CD4-positive, alpha-beta memory T cell (primary cell): ENCODE measurements around the gene FAM83D. TPM values are rescaled to one million over a fixed set of nuclear protein-coding genes. Genes with fewer than 3 reads are reported as not detected.
"Not testable (repeated sequence)": the region's sequence is repeated elsewhere in the genome, so short reads cannot be mapped to it uniquely, and the experiment has no call there.

Experiments
- CTCF ChIA-PET: fragments of 350-600 bp; sonication (Branson Sonifier 250); formaldehyde crosslinking; loops from one replicate; lab custom pipeline; 2021; ENCODE audit warnings: inconsistent platforms; ENCODE audit not compliant: partially characterized antibody; lab: Charles Lee
- POLR2A ChIA-PET: fragments of 350-600 bp; sonication (Branson Sonifier 250); formaldehyde crosslinking; loops from one replicate; lab custom pipeline; 2021; ENCODE audit not compliant: partially characterized antibody; lab: Charles Lee
- DNase-seq, 5 donors: peaks; one replicate each; pipeline versions ENCODE4 v3.0.0 to v3.0.0-alpha.2; 2020 to 2022; ENCODE audit warnings: mixed read lengths in 1 of 5
- H3K27ac ChIP-seq: one replicate; pipeline ENCODE4 v1.7.0; 2013; ENCODE audit warnings: low read depth, low read length
- H3K27me3 ChIP-seq: 2 replicates; pipeline ENCODE4 v1.7.0; 2013; ENCODE audit warnings: mild to moderate bottlenecking, low read length, moderate library complexity; ENCODE audit not compliant: insufficient read depth
- H3K36me3 ChIP-seq: 2 replicates; pipeline ENCODE4 v1.7.0; 2013; ENCODE audit warnings: mild to moderate bottlenecking, low read length, moderate library complexity; ENCODE audit not compliant: insufficient read depth
- H3K4me1 ChIP-seq: 2 replicates; pipeline ENCODE4 v1.7.0; 2013; ENCODE audit warnings: mild to moderate bottlenecking, low read length, moderate library complexity; ENCODE audit not compliant: insufficient read depth
- H3K4me3 ChIP-seq, 2 donors: one replicate each; pipeline ENCODE4 v1.7.0; 2013; ENCODE audit warnings: low read length in 2 of 2, mild to moderate bottlenecking in 1 of 2
- H3K9me3 ChIP-seq, 2 donors: one replicate each; pipeline ENCODE4 v1.7.0; 2013; ENCODE audit warnings: low read length in 2 of 2, control low read depth in 1 of 2; ENCODE audit not compliant: control insufficient read depth in 1 of 2
- H3K27ac Mint-ChIP-seq, 7 donors: one replicate each; pipeline ENCODE4 v1.8.0; 2020 to 2021; ENCODE audit warnings: mixed read lengths in 7 of 7, mild to moderate bottlenecking in 6 of 7, inconsistent platforms in 3 of 7, moderate library complexity in 3 of 7
- H3K27me3 Mint-ChIP-seq, 2 donors: one replicate each; pipeline ENCODE4 v1.8.0; 2020 to 2021; ENCODE audit warnings: mixed read lengths in 2 of 2
- H3K36me3 Mint-ChIP-seq, 2 donors: one replicate each; pipeline ENCODE4 v1.8.0; 2020 to 2021; ENCODE audit warnings: mixed read lengths in 2 of 2, inconsistent platforms in 1 of 2, mild to moderate bottlenecking in 1 of 2
- H3K4me1 Mint-ChIP-seq, 4 donors: one replicate each; pipeline ENCODE4 v1.8.0; 2020 to 2021; ENCODE audit warnings: mixed read lengths in 4 of 4, mild to moderate bottlenecking in 1 of 4
- H3K4me3 Mint-ChIP-seq, 8 donors: one replicate each; pipeline ENCODE4 v1.8.0; 2020 to 2021; ENCODE audit warnings: mixed read lengths in 8 of 8, mild to moderate bottlenecking in 7 of 8, moderate library complexity in 6 of 8, inconsistent platforms in 3 of 8
- H3K9me3 Mint-ChIP-seq, 8 donors: one replicate each; pipeline ENCODE4 v1.8.0; 2020 to 2021; ENCODE audit warnings: mixed read lengths in 8 of 8, mild to moderate bottlenecking in 5 of 8, inconsistent platforms in 3 of 8, moderate library complexity in 1 of 8
- intact Hi-C: fragments of 100-400 bp; cut with micrococcal nuclease; formaldehyde crosslinking; loops from one replicate; pipeline ENCODE4 v1.15.1; 2023
- polyA plus RNA-seq, 2 donors: library from polyadenylated mRNA; unstranded; fragments of 300-500 nt; fragmentation: Illumina TruSeq; gene quantifications; one replicate each; pipeline ENCODE4 v1.2.3, GENCODE V29; 2021
- total RNA-seq, 2 experiments: library from RNA; stranded (reverse); gene quantifications; one replicate each; pipeline ENCODE4 v1.2.3, GENCODE V29; 2021

The FAM83D gene
- total and polyA plus RNA-seq, 4 experiments from 2014 or later: 0.93 to 1.5 (median 1.3) TPM

DNA sequence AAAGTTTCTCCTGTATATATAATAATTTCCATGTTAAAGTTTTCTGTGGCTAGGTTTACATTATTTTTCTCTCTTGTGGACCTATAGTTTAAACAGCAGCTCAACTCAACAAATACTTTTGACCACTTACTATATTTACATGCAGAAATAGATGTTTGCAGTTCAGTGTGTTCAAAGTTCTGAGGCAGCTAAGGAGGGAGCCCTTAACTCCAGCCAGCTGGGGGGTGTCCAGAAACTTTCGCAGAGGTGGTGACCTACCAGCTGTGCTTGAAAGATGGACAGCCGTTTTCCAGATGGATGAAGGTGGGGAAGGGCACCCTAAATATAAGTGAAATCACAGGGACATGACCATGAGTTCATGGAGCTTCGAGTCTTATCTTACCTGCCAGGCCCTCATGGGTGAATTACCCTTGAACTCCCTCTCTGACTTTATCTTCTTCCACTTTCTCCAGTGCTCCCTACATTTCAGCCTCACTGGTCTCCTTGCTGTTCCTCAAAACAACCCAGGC lies 69.4 kb downstream of the FAM83D start:
- Mint-ChIP-seq H3K36me3 (peaks cover 46 to 66% of the 10 kb centered on the region in 2 donors), H3K4me3 (no peak overlapping the region), H3K9me3 (no peaks in the 10 kb centered on the region), H3K27me3 (no peaks in the 10 kb centered on the region), H3K27ac (peak overlapping the region in 3 of 7 donors; percentile 5 to 78 (median 5)), H3K4me1 (peaks cover 10 to 12% (median 11%) of the 10 kb centered on the region in 4 donors)
- H3K9me3 ChIP-seq: no peaks in the 10 kb centered on the region
- CTCF ChIA-PET: interaction anchor here (0.9 kb wide), 1 partner anchor 69 kb away, joined by 3 read pairs; the partner anchor contains the start of gene FAM83D
- H3K27me3 ChIP-seq: no peaks in the 10 kb centered on the region
- POLR2A ChIA-PET: no interaction called here
- peaks cover 8% of the 10 kb centered on the region for H3K4me1 ChIP-seq
- intact Hi-C loops: no loop called here
- DNase-seq: no peak
- peaks cover 9% of the 10 kb centered on the region for H3K36me3 ChIP-seq
- H3K27ac ChIP-seq: no peak overlapping the region
- H3K4me3 ChIP-seq: no peak overlapping the region

DNA sequence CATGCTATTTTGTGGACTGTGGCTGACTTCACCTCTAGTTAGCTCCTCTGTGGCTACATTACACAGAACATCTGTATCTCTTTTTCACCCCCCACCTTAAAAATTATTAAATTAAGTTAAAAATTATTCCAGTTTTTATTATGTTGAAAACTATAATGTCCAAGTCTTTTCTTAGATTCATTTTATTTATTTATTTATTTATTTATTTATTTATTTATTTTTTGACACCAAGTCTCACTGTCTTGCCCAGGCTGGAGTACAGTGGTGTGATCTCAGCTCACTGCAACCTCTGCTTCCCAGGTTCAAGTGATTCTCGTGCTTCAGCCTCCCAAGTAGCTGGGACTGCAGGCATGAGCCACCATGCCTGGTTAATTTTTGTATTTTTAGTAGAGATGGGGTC lies 70.6 kb downstream of the FAM83D start:
- peaks cover 50 to 68% of the 10 kb centered on the region in 2 donors for H3K36me3 Mint-ChIP-seq

DNA sequence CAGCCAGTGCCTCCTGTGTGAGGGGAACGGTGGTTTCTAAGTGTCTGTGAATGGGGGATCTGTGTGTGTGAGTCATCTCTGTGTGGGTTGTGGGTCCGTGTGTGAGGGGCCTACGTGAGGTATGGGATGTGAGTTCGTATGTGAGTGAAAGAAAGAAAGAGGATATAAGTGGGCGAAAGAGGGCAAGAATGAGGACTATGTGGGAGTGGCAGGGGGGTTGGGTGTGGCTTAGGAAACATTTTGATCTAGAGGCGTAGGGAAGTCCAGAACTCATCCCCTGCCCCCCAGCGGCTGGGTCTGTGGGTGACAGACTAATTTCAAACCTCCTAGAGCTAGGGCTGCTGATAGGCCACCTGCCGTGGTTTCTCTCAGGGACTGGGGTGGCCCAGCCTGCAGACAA lies 71.4 kb downstream of the FAM83D start:
- Histone ChIP-seq H3K4me3 (no peak overlapping the region), H3K36me3 (peaks cover 15% of the 10 kb centered on the region), H3K9me3 (no peaks in the 10 kb centered on the region), H3K27ac (no peak overlapping the region), H3K27me3 (no peaks in the 10 kb centered on the region), H3K4me1 (peaks cover 8% of the 10 kb centered on the region)
- intact Hi-C loops: no loop called here
- Mint-ChIP-seq H3K4me1 (peaks cover 10 to 12% (median 12%) of the 10 kb centered on the region in 4 donors), H3K27ac (peak overlapping the region in 6 of 7 donors; percentile 14 to 81 (median 72)), H3K9me3 (no peaks in the 10 kb centered on the region), H3K36me3 (peaks cover 53 to 66% of the 10 kb centered on the region in 2 donors), H3K4me3 (peak overlapping the region in 2 of 8 donors; percentile 1 to 15), H3K27me3 (no peaks in the 10 kb centered on the region)
- ChIA-PET CTCF (interaction anchor here (0.7 to 2.1 kb wide), 2 partner anchors 11 to 364 kb away, joined by 3 to 7 read pairs; no protein-coding TSS in a partner anchor), POLR2A (interaction anchor here (1.1 kb wide), 1 partner anchor 8 kb away, joined by 3 read pairs; no protein-coding TSS in a partner anchor)
- peak in 1 of 5 donors; percentile 5 for DNase-seq

More for the DNA sequence above, 70.6 kb downstream of the FAM83D start:
- H3K27ac ChIP-seq, H3K27me3 Mint-ChIP-seq, POLR2A ChIA-PET, intact Hi-C loops, H3K9me3 Mint-ChIP-seq, H3K4me1 ChIP-seq, H3K4me3 ChIP-seq, H3K9me3 ChIP-seq, H3K27me3 ChIP-seq, H3K4me3 Mint-ChIP-seq, DNase-seq: not testable (repeated sequence)
- CTCF ChIA-PET: interaction anchor here (0.9 to 2.1 kb wide), 2 partner anchors 12 to 71 kb away, joined by 3 to 7 read pairs; partner anchors contain the start of gene FAM83D
- peaks cover 18% of the 10 kb centered on the region for H3K36me3 ChIP-seq
- Mint-ChIP-seq H3K27ac (peak overlapping the region in 1 of 7 donors; percentile 18), H3K4me1 (peaks cover 10 to 12% (median 11%) of the 10 kb centered on the region in 4 donors)

DNA sequence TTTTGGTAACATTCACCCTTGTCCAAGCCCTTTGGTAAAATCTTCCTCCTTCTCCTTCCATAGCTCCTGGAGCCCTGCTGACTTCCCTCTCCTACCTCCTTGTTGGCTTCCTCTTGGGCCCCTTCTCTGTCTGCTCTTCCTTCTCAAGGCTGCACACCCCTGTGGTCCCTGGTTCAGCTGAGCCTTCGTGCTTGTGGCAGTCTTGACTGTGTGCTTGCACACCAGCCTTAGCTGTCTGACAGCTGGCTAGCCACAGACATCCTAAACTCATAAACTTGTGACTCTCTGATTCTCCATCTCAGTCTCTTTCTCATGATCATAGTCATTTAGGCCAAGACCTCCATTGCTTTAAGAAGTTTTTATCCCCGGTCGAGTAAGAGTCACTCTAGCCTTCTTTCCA lies 73.0 kb downstream of the FAM83D start:
- ChIA-PET CTCF (interaction anchor here (1.9 kb wide), 1 partner anchor 50 kb away, joined by 5 read pairs; no protein-coding TSS in a partner anchor), POLR2A (no interaction called here)
- Histone ChIP-seq H3K27ac (no peak overlapping the region), H3K36me3 (peaks cover 20% of the 10 kb centered on the region), H3K9me3 (no peaks in the 10 kb centered on the region), H3K4me3 (no peak overlapping the region), H3K27me3 (no peaks in the 10 kb centered on the region), H3K4me1 (peaks cover 14% of the 10 kb centered on the region)
- DNase-seq: no peak
- Mint-ChIP-seq H3K9me3 (no peaks in the 10 kb centered on the region), H3K4me3 (no peak overlapping the region), H3K4me1 (peaks cover 12 to 26% (median 19%) of the 10 kb centered on the region in 4 donors), H3K27ac (peak overlapping the region in 4 of 7 donors; percentile 5 to 82 (median 28)), H3K36me3 (peaks cover 65 to 76% of the 10 kb centered on the region in 2 donors), H3K27me3 (no peaks in the 10 kb centered on the region)
- intact Hi-C loops: no loop called here

DNA sequence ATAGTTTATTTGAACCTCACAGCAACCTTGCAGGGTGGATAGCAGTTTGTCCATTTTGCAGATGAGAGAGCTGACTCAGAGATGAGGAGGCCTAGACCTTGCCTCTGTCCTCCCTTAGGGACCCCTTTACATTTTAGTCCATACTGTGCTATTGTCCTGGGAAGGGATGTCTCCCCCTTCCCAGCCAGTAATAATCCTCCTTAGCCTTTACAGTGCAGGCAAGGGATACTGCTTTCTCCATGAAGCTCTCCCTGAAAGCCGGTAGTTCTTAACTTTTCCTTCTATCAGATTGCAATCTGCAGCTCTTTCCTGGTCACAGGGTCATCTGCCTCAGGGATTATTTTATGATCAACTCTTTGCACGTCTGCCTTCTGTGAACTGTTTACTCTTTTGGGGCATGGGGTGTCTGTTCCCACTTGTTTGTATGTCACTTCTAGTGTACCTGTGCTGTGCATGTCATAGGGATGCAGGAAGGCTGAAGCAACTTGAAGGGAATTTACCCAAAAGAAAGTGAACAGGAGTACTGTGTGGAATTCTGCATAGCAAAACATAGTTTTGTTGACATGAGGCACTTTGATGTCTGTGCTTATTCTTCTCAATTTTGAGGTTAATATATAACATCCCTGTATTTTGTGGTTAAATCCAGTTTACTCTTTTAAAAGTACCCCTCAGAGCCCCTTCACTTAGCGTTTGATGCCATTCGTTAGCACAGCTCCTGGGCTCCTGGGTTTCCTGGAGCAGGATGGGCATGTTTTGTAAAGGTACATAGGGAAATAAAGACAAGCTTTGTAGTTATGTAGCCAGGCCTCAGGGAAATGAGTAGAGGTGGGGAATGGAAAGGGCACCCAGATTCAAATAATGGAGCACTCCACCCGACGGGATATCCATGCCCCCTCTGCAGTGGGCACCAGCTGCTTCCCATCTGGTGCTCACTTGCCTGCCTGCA lies 74.0 kb downstream of the FAM83D start:
- H3K27me3 ChIP-seq: no peaks in the 10 kb centered on the region
- H3K27ac ChIP-seq: no peak overlapping the region
- peaks cover 20% of the 10 kb centered on the region for H3K36me3 ChIP-seq
- Mint-ChIP-seq H3K27me3 (no peaks in the 10 kb centered on the region), H3K27ac (peak overlapping the region in 2 of 7 donors; percentile 64 to 82), H3K4me1 (peaks cover 19 to 33% (median 28%) of the 10 kb centered on the region in 4 donors), H3K4me3 (no peak overlapping the region), H3K9me3 (no peaks in the 10 kb centered on the region), H3K36me3 (peaks cover 66 to 72% of the 10 kb centered on the region in 2 donors)
- H3K4me3 ChIP-seq: no peak overlapping the region
- ChIA-PET POLR2A (no interaction called here), CTCF (interaction anchor here (1.9 kb wide), 1 partner anchor 49 kb away, joined by 5 read pairs; no protein-coding TSS in a partner anchor)
- no peak for DNase-seq
- peaks cover 21% of the 10 kb centered on the region for H3K4me1 ChIP-seq
- H3K9me3 ChIP-seq: no peaks in the 10 kb centered on the region
- intact Hi-C loops: no loop called here

Other genes with a start within 250 kb of the FAM83D start
- gene SLC32A1, start 201.9 kb upstream of the FAM83D start, total RNA-seq: not detected
- gene SLC32A1, start 201.9 kb upstream of the FAM83D start, polyA plus RNA-seq: not detected
- 10 to 100 TPM; 16.9 to 17.4 TPM for gene ACTR5, start 178.0 kb upstream of the FAM83D start, total RNA-seq
- gene ACTR5, start 178.0 kb upstream of the FAM83D start, polyA plus RNA-seq: 10 to 100 TPM in 1 of 2 donors, 1 to 10 TPM in 1; 8.7 to 10.5 TPM
- 10 to 100 TPM; 54.3 to 55.1 TPM for gene PPP1R16B, start 120.7 kb upstream of the FAM83D start, total RNA-seq
- 10 to 100 TPM; 17.3 to 36.7 TPM for gene PPP1R16B, start 120.7 kb upstream of the FAM83D start, polyA plus RNA-seq
- 10 to 100 TPM; 11.5 to 11.8 TPM for gene DHX35, start 35.9 kb downstream of the FAM83D start, total RNA-seq
- gene DHX35, start 35.9 kb downstream of the FAM83D start, polyA plus RNA-seq: 1 to 10 TPM; 2.7 to 8.5 TPM